ENCODE results near the gene CKAP5. TPM values are rescaled to one million over a fixed set of nuclear protein-coding genes. Genes with fewer than 3 reads are reported as not detected.

Gene CKAP5
- total RNA-seq, 4 donors from 2014 or later, result 23.8 to 75.1 (median 26.7) TPM

GRCh38 chr11:46865340-46865739 is 19.3 kb upstream of the CKAP5 start:
- Histone ChIP-seq H3K27ac (no peak overlapping the region), H3K9me3 (no peaks in the 10 kb centered on the region), H3K36me3 (peaks cover 0 to 73% (median 0%) of the 10 kb centered on the region in 3 donors), H3K4me1 (no peaks in the 10 kb centered on the region), H3K27me3 (no peaks in the 10 kb centered on the region), H3K4me3 (no peak overlapping the region)
- DNase-seq, result no peak
- TF ChIP-seq POLR2A (IDR thresholded peaks at IDR 0.05), result no peak
- no peak for TF ChIP-seq CTCF (IDR thresholded peaks at IDR 0.05)

GRCh38 chr11:46860218-46860617 is 14.1 kb upstream of the CKAP5 start:
- no peaks in the 10 kb centered on the region for H3K4me1 ChIP-seq
- H3K9me3 ChIP-seq, result no peaks in the 10 kb centered on the region
- DNase-seq, result no peak
- peaks cover 0 to 48% (median 0%) of the 10 kb centered on the region in 3 donors for H3K36me3 ChIP-seq
- no peak overlapping the region for H3K4me3 ChIP-seq
- no peaks in the 10 kb centered on the region for H3K27me3 ChIP-seq
- H3K27ac ChIP-seq, result no peak overlapping the region
- TF ChIP-seq CTCF (IDR thresholded peaks at IDR 0.05), result no peak
- TF ChIP-seq POLR2A (IDR thresholded peaks at IDR 0.05), result no peak

- no peaks in the 10 kb centered on the region for H3K27me3 ChIP-seq
- DNase-seq, result no peak
- TF ChIP-seq CTCF (IDR thresholded peaks at IDR 0.05), result no peak
- TF ChIP-seq POLR2A (IDR thresholded peaks at IDR 0.05), result no peak
- peak overlapping the region in 1 of 4 donors; percentile 16 for H3K27ac ChIP-seq
- H3K4me3 ChIP-seq, result no peak overlapping the region
- peaks cover 0 to 36% (median 0%) of the 10 kb centered on the region in 3 donors for H3K36me3 ChIP-seq
- H3K4me1 ChIP-seq, result no peaks in the 10 kb centered on the region
- H3K9me3 ChIP-seq, result no peaks in the 10 kb centered on the region
Observed at GRCh38 chr11:46858920-46859546, 13.0 kb upstream of the CKAP5 start.

- TF ChIP-seq CTCF (IDR thresholded peaks at IDR 0.05) (no peak), POLR2A (IDR thresholded peaks at IDR 0.05) (no peak)
- H3K36me3 ChIP-seq, result peaks cover 0 to 31% (median 0%) of the 10 kb centered on the region in 3 donors
- no peaks in the 10 kb centered on the region for H3K9me3 ChIP-seq
- no peak overlapping the region for H3K27ac ChIP-seq
- DNase-seq, result no peak
- no peaks in the 10 kb centered on the region for H3K27me3 ChIP-seq
- no peak overlapping the region for H3K4me3 ChIP-seq
- no peaks in the 10 kb centered on the region for H3K4me1 ChIP-seq
Observed at GRCh38 chr11:46857666-46858065, 11.6 kb upstream of the CKAP5 start.

GRCh38 chr11:46856605-46857343 is 10.7 kb upstream of the CKAP5 start:
- Histone ChIP-seq H3K4me3 (no peak overlapping the region), H3K9me3 (no peaks in the 10 kb centered on the region), H3K4me1 (no peaks in the 10 kb centered on the region), H3K36me3 (peaks cover 0 to 25% (median 0%) of the 10 kb centered on the region in 3 donors), H3K27me3 (no peaks in the 10 kb centered on the region), H3K27ac (no peak overlapping the region)
- TF ChIP-seq POLR2A (IDR thresholded peaks at IDR 0.05), result no peak
- no peak for TF ChIP-seq CTCF (IDR thresholded peaks at IDR 0.05)
- no peak for DNase-seq
